Neural progenitor cell (in vitro differentiated cells): Measurements from ENCODE around the gene CRTC1.

ENCODE experiments used
- EZH2 ChIP-seq: fragments of 200-600 bp; sonication (generic); IDR thresholded peaks from 2 replicates; pipeline ENCODE4 v1.6.1; 2017; ENCODE audit warnings: antibody characterized with exemption, mild to moderate bottlenecking, moderate library complexity
- EZH2phosphoT487 ChIP-seq: fragments of 200-600 bp; sonication (generic); IDR thresholded peaks from 2 replicates; pipeline ENCODE4 v1.6.1; 2017; ENCODE audit warnings: antibody characterized with exemption
- TF ChIP-seq, protein P1 (sequence below): fragments of 200-600 bp; sonication (generic); IDR thresholded peaks from 2 replicates; pipeline ENCODE4 v1.5.1; 2017; ENCODE audit warnings: antibody characterized with exemption, mild to moderate bottlenecking

DNA sequence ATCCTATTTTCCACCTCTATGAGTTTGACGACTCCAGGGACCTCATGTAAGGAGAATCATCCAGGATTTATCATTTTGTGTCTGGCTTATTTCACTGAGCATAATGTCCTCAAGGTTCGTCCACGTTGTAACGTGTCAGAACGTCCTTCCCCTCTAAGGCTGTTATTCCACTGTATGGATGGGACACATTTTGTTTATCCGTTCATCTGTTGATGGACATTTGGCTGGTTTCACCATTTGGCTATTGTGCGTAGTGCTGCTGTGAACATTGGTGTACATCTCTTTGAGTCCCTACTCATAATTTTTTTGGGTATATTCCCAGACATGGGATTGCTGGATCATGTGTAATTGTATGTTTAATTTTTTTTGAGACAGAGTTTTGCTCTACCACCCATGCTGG lies 21.5 kb downstream of the CRTC1 start:
- TF ChIP-seq, protein P1, sequence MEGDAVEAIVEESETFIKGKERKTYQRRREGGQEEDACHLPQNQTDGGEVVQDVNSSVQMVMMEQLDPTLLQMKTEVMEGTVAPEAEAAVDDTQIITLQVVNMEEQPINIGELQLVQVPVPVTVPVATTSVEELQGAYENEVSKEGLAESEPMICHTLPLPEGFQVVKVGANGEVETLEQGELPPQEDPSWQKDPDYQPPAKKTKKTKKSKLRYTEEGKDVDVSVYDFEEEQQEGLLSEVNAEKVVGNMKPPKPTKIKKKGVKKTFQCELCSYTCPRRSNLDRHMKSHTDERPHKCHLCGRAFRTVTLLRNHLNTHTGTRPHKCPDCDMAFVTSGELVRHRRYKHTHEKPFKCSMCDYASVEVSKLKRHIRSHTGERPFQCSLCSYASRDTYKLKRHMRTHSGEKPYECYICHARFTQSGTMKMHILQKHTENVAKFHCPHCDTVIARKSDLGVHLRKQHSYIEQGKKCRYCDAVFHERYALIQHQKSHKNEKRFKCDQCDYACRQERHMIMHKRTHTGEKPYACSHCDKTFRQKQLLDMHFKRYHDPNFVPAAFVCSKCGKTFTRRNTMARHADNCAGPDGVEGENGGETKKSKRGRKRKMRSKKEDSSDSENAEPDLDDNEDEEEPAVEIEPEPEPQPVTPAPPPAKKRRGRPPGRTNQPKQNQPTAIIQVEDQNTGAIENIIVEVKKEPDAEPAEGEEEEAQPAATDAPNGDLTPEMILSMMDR = no peak
- no peak for TF ChIP-seq EZH2phosphoT487
- TF ChIP-seq EZH2 = no peak
